K562 (cell line): ENCODE results near the gene EFNA2. TPM values are rescaled to one million over a fixed set of nuclear protein-coding genes. Genes with fewer than 3 reads are reported as not detected.
A peak's percentile ranks its signal among the peaks of the same experiment; 100 is the strongest.

Experiments used
- FOXM1 ChIP-seq, 2 experiments: fragments of 450-650 bp in 1 of 2; sonication (generic) in 1 of 2; formaldehyde crosslinking in 1 of 2; IDR thresholded peaks; 2 replicates each; pipeline versions ENCODE4 v1.6.1 to v1.9.0; 2017 to 2022; ENCODE audit warnings: low read depth in 2 of 2, mild to moderate bottlenecking in 2 of 2, missing genetic modification reagents in 1 of 2, moderate library complexity in 1 of 2
- GTF2E2 ChIP-seq: fragments of 200-800 bp; sonication (Bioruptor generic); IDR thresholded peaks from 2 replicates; pipeline ENCODE4 v1.6.1; 2016; ENCODE audit warnings: missing genetic modification characterization, missing compliant biosample characterization
- GTF2F1 ChIP-seq: IDR thresholded peaks from 2 replicates; pipeline ENCODE4 v1.6.1; 2011; ENCODE audit warnings: low read depth, low read length, improper control_type of control experiment
- MCM7 ChIP-seq, 2 experiments: fragments of 450-650 bp; IDR thresholded peaks; 2 replicates each; pipeline ENCODE4 v1.6.1; 2016 to 2018
- PRPF4 ChIP-seq: fragments of 200-400 bp; formaldehyde crosslinking; IDR thresholded peaks from one replicate; pipeline ENCODE4 v1.6.1; 2017; ENCODE audit warnings: low read length, low read depth, mild to moderate bottlenecking; ENCODE audit not compliant: insufficient read depth, poor library complexity, severe bottlenecking
- PYGO2 ChIP-seq: fragments of 450-650 bp; IDR thresholded peaks from 2 replicates; pipeline ENCODE4 v1.6.1; 2016; ENCODE audit warnings: mild to moderate bottlenecking, missing genetic modification characterization, moderate library complexity, missing compliant biosample characterization
- RCOR1 ChIP-seq, 2 experiments: IDR thresholded peaks; 2 replicates each; pipeline ENCODE4 v1.6.1; 2012; ENCODE audit warnings: low read depth in 2 of 2, low read length in 2 of 2, borderline replicate concordance in 1 of 2, improper control_type of control experiment in 1 of 2
- SMAD2 ChIP-seq: fragments of 150-350 bp; IDR thresholded peaks from 2 replicates; pipeline ENCODE4 v1.6.1; 2014; ENCODE audit warnings: low read depth, mild to moderate bottlenecking, low read length
- SMARCA4 ChIP-seq: fragments of 450-650 bp; IDR thresholded peaks from 2 replicates; pipeline ENCODE4 v1.6.1; 2016
- TARDBP ChIP-seq: fragments of 450-650 bp; IDR thresholded peaks from 2 replicates; pipeline ENCODE4 v1.6.1; 2016
- TCF7L2 ChIP-seq: fragments of 150-350 bp; IDR thresholded peaks from 2 replicates; pipeline ENCODE4 v1.6.1; 2016; ENCODE audit warnings: low read depth, mild to moderate bottlenecking, low read length, moderate library complexity
- YY1 ChIP-seq, 3 experiments: IDR thresholded peaks; 2 replicates each; pipeline ENCODE4 v1.6.1; 2011; ENCODE audit warnings: low read length in 2 of 3, mild to moderate bottlenecking in 2 of 3, moderate library complexity in 2 of 3, borderline replicate concordance in 1 of 3, control low read depth in 1 of 3, low read depth in 1 of 3; ENCODE audit not compliant: insufficient read depth in 3 of 3, insufficient replicate concordance in 2 of 3, control insufficient read depth in 1 of 3, insufficient read length in 1 of 3; ENCODE audit errors: extremely low read depth in 1 of 3
- ZNF707 ChIP-seq: fragments of 250-450 bp; sonication (Bioruptor Pico); conservative IDR thresholded peaks from 2 replicates; pipeline ENCODE4 v1.8.0; 2022; ENCODE audit warnings: inconsistent platforms, mild to moderate bottlenecking, moderate library complexity
- ZNF77 ChIP-seq: fragments of 250-450 bp; sonication (Bioruptor Pico); IDR thresholded peaks from 2 replicates; pipeline ENCODE4 v1.5.0; 2020
- polyA plus RNA-seq, 8 experiments: library from polyadenylated mRNA; depleted of rRNA in 4 of 8; stranded (reverse) in 5 of 8; unstranded in 3 of 8; fragments of >200 nt; fragmentation: Nextera tagmentation in 2 of 8; fragmentation: Illumina TruSeq in 1 of 8; extraction: Ambion mirVana in 2 of 8; extraction: Trizol in 1 of 8; gene quantifications; 2 replicates each; pipeline versions ENCODE4 v1.2.1 to v1.2.3, GENCODE V29; 2011 to 2014; ENCODE audit warnings: inconsistent platforms in 1 of 8, missing spikeins in 1 of 8
- total RNA-seq, 7 experiments: library from RNA; depleted of rRNA in 6 of 7; stranded (reverse); fragments of >200 nt in 6 of 7; fragmentation: Illumina TruSeq in 2 of 7; extraction: Trizol in 2 of 7; gene quantifications; 2 replicates each; pipeline versions ENCODE4 v1.2.1 to v1.2.3, GENCODE V29; 2011 to 2021; ENCODE audit warnings: low replicate concordance in 1 of 7
- TF ChIP-seq, protein P1 (sequence below): IDR thresholded peaks from 3 replicates; pipeline ENCODE4 v1.6.1; 2011; ENCODE audit warnings: borderline replicate concordance, mild to moderate bottlenecking; ENCODE audit not compliant: insufficient read length, insufficient read depth
- TF ChIP-seq, protein P2 (sequence below): sonication (generic); IDR thresholded peaks from 2 replicates; pipeline ENCODE4 v1.6.1; 2016
- TF ChIP-seq, protein P3 (sequence below): sonication (generic); formaldehyde crosslinking; IDR thresholded peaks from 2 replicates; pipeline ENCODE4 v1.9.0; 2022; ENCODE audit warnings: mild to moderate bottlenecking, missing genetic modification reagents
- TF ChIP-seq, protein P4 (sequence below): fragments of 250-450 bp; sonication (Bioruptor Pico); IDR thresholded peaks from 2 replicates; pipeline ENCODE4 v1.8.0; 2021; ENCODE audit warnings: borderline replicate concordance, mild to moderate bottlenecking, moderate library complexity; ENCODE audit not compliant: poor library complexity, severe bottlenecking
- TF ChIP-seq, protein P5 (sequence below): sonication (generic); formaldehyde crosslinking; IDR thresholded peaks from 2 replicates; pipeline ENCODE4 v1.8.0; 2022; ENCODE audit warnings: mild to moderate bottlenecking, missing genetic modification reagents
- TF ChIP-seq, protein P6 (sequence below): fragments of 450-650 bp; conservative IDR thresholded peaks from 2 replicates; pipeline ENCODE4 v1.6.1; 2016; ENCODE audit warnings: missing genetic modification characterization, low read depth, mild to moderate bottlenecking, control low read depth, missing compliant biosample characterization

Gene EFNA2
- total and polyA plus RNA-seq, 9 of the 15 experiments (the other 6 are each of a cell fraction or from before 2014, with no cell fraction given) = 0.11 to 0.44 (median 0.15) TPM; not detected in 6

DNA sequence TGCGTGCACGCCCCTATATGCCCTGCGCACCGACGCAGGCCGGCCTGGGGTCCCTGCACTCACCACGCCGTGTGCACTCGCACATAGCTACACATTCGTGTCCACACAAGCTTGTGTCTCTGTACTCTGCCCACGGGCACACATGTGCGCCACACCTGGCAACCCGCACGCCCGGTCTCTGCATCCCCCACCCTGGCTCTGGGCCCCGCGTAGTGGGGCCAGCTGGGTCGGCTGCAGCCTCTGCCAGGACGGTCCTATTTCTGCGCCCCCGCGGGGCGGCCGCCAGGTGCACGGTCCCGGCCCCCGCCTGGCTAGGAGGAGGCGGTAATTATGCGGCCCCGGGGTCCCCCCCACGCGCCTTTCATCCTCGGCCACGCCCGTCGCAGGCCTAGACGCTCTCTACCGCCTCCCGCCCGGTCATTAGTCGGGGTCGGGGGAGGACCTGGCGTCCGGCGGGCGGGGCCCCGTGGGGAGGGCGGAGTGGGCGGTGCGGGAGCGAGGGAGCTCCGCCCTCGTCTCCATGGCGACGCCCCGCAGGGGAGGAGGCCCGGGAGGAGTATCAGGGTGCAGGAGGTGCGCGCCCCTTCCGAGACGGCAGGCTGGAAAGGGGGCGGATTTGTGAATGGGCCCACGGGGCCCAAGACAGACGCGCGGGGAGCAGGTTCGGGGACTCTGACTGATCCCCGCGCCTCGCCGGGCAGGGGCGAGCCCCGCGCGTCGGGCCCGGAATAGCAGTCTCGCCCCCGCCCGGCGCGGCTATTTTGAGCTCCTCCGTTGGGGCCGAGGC, 19.4 kb upstream of the EFNA2 start (continued):
- TF ChIP-seq, protein P1, sequence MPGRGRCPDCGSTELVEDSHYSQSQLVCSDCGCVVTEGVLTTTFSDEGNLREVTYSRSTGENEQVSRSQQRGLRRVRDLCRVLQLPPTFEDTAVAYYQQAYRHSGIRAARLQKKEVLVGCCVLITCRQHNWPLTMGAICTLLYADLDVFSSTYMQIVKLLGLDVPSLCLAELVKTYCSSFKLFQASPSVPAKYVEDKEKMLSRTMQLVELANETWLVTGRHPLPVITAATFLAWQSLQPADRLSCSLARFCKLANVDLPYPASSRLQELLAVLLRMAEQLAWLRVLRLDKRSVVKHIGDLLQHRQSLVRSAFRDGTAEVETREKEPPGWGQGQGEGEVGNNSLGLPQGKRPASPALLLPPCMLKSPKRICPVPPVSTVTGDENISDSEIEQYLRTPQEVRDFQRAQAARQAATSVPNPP = no peak
- TF ChIP-seq SMARCA4 (no peak; the same call in 1 of the 2 replicates), GTF2F1 (no peak), ZNF707 (CRISPR knock-in tag) (no peak), GTF2E2 (tag) (no peak), TCF7L2 (0 out of 2 replicates have a peak, but pooled peaks have one; percentile 20), YY1 (IDR thresholded peaks at IDR 0.05; ENCODE audit: borderline replicate concordance in 1 of 3, control insufficient read depth in 1 of 3, extremely low read depth in 1 of 3, insufficient read depth in 3 of 3, insufficient read length in 1 of 3, insufficient replicate concordance in 2 of 3, low read depth in 1 of 3, low read length in 2 of 3) (no peak), RCOR1 (IDR thresholded peaks at IDR 0.05; ENCODE audit: borderline replicate concordance in 1 of 2, low read depth in 2 of 2, low read length in 2 of 2) (0 out of 4 replicates have a peak, but pooled peaks of 1 of the 2 experiments have one; percentile 30), MCM7 (IDR thresholded peaks at IDR 0.05) (no peak), FOXM1 (IDR thresholded peaks at IDR 0.05; ENCODE audit: low read depth) (no peak), FOXM1 (CRISPR knock-in tag; IDR thresholded peaks at IDR 0.05; ENCODE audit: low read depth) (no peak), SMAD2 (no peak), ZNF77 (no peak), TARDBP (no peak), PYGO2 (tag) (no peak), PRPF4 (no peak)
- TF ChIP-seq, protein P2, sequence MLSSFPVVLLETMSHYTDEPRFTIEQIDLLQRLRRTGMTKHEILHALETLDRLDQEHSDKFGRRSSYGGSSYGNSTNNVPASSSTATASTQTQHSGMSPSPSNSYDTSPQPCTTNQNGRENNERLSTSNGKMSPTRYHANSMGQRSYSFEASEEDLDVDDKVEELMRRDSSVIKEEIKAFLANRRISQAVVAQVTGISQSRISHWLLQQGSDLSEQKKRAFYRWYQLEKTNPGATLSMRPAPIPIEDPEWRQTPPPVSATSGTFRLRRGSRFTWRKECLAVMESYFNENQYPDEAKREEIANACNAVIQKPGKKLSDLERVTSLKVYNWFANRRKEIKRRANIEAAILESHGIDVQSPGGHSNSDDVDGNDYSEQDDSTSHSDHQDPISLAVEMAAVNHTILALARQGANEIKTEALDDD = no peak
- TF ChIP-seq, protein P3, sequence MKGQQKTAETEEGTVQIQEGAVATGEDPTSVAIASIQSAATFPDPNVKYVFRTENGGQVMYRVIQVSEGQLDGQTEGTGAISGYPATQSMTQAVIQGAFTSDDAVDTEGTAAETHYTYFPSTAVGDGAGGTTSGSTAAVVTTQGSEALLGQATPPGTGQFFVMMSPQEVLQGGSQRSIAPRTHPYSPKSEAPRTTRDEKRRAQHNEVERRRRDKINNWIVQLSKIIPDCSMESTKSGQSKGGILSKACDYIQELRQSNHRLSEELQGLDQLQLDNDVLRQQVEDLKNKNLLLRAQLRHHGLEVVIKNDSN = peak; percentile 49; the same call in 1 of the 2 replicates
- TF ChIP-seq, protein P4, sequence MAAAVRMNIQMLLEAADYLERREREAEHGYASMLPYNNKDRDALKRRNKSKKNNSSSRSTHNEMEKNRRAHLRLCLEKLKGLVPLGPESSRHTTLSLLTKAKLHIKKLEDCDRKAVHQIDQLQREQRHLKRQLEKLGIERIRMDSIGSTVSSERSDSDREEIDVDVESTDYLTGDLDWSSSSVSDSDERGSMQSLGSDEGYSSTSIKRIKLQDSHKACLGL (CRISPR knock-in tag) = no peak
- TF ChIP-seq, protein P5, sequence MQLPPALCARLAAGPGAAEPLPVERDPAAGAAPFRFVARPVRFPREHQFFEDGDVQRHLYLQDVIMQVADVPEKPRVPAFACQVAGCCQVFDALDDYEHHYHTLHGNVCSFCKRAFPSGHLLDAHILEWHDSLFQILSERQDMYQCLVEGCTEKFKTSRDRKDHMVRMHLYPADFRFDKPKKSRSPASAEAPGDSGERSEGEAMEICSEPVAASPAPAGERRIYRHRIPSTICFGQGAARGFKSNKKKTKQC (CRISPR knock-in tag) = peak; percentile 3; the same call in 1 of the 2 replicates
- TF ChIP-seq, protein P6, sequence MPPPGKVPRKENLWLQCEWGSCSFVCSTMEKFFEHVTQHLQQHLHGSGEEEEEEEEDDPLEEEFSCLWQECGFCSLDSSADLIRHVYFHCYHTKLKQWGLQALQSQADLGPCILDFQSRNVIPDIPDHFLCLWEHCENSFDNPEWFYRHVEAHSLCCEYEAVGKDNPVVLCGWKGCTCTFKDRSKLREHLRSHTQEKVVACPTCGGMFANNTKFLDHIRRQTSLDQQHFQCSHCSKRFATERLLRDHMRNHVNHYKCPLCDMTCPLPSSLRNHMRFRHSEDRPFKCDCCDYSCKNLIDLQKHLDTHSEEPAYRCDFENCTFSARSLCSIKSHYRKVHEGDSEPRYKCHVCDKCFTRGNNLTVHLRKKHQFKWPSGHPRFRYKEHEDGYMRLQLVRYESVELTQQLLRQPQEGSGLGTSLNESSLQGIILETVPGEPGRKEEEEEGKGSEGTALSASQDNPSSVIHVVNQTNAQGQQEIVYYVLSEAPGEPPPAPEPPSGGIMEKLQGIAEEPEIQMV (tag) = no peak
